ENCODE measurements around the gene DIP2C.

GRCh38 chr10:371515-371914 is 318.0 kb downstream of the DIP2C start:
- TF ChIP-seq CTCF (IDR thresholded peaks at IDR 0.05) (no peak), POLR2A (IDR thresholded peaks at IDR 0.05) (no peak), POLR2AphosphoS5 (IDR thresholded peaks at IDR 0.05) (no peak)

Data from prostate gland (tissue), 2 donors.